Stimulated activated effector memory CD8-positive, alpha-beta T cell treated with anti-CD3 and anti-CD28 coated beads, Interleukin-12 subunit alpha, Interleukin-12 subunit beta, amount 100 ng/mL, for 72 hours (primary cell): ENCODE measurements around the gene CCR4.
"Not testable (repeated sequence)": the region's sequence is repeated elsewhere in the genome, so short reads cannot be mapped to it uniquely, and the experiment has no call there.

Experiments used
- ATAC-seq: fragments of 150-1000 bp; cut with Tn5 transposase; 2 replicates; pipeline ENCODE4 v1.10.0; 2021
- DNase-seq, 2 donors: peaks; one replicate each; pipeline ENCODE4 v3.0.0; 2021 to 2022; ENCODE audit warnings: low spot score in 2 of 2
- H3K27ac Mint-ChIP-seq: one replicate; pipeline ENCODE4 v1.8.0; 2022; ENCODE audit warnings: mild to moderate bottlenecking, mixed read lengths
- H3K36me3 Mint-ChIP-seq: one replicate; pipeline ENCODE4 v1.8.0; 2022; ENCODE audit warnings: mild to moderate bottlenecking, mixed read lengths
- H3K4me1 Mint-ChIP-seq: one replicate; pipeline ENCODE4 v1.8.0; 2022; ENCODE audit warnings: mixed read lengths
- H3K4me3 Mint-ChIP-seq: one replicate; pipeline ENCODE4 v1.8.0; 2022; ENCODE audit warnings: mild to moderate bottlenecking, mixed read lengths
- H3K9me3 Mint-ChIP-seq: one replicate; pipeline ENCODE4 v1.8.0; 2022; ENCODE audit warnings: mixed read lengths

The CCR4 gene

GRCh38 chr3:32965617-32966213 is 14.3 kb downstream of the CCR4 start:
- not testable (repeated sequence) for DNase-seq, ATAC-seq, H3K27ac Mint-ChIP-seq, H3K4me3 Mint-ChIP-seq, H3K9me3 Mint-ChIP-seq
- H3K36me3 Mint-ChIP-seq = peaks cover 36% of the 10 kb centered on the region
- H3K4me1 Mint-ChIP-seq = peaks cover 10% of the 10 kb centered on the region

DNA sequence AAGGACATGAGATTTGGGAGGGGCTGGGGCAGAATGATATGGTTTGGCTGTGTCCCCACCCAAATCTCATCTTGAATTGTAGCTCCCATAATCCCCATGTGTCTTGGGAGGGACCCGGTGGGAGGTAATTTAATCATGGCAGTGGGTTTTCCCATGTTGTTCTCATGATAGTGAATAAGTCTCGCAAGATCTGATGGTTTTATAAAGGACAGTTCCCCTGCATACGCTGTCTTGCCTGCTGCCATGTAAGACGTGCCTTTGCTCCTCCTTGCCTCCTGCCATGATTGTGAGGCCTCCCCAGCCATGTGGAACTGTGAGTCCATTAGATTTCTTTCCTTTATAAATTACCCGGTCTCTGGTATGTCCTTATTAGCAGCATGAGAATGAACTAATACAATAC is 15.2 kb downstream of the CCR4 start:
- H3K4me1 Mint-ChIP-seq, ATAC-seq, DNase-seq, H3K27ac Mint-ChIP-seq, H3K4me3 Mint-ChIP-seq, H3K9me3 Mint-ChIP-seq: not testable (repeated sequence)
- H3K36me3 Mint-ChIP-seq = peaks cover 29% of the 10 kb centered on the region

GRCh38 chr3:32968166-32968919 is 16.9 kb downstream of the CCR4 start:
- Mint-ChIP-seq H3K27ac (no peak overlapping the region), H3K9me3 (peaks cover 6% of the 10 kb centered on the region), H3K36me3 (peaks cover 31% of the 10 kb centered on the region), H3K4me1 (peaks cover 11% of the 10 kb centered on the region), H3K4me3 (no peak overlapping the region)
- ATAC-seq (no peak), DNase-seq (no peak)

- H3K4me1 Mint-ChIP-seq = peaks cover 17% of the 10 kb centered on the region
- no peak overlapping the region for H3K27ac Mint-ChIP-seq
- H3K4me3 Mint-ChIP-seq = no peak overlapping the region
- peaks cover 37% of the 10 kb centered on the region for H3K36me3 Mint-ChIP-seq
- ATAC-seq (no peak), DNase-seq (no peak)
- H3K9me3 Mint-ChIP-seq = peaks cover 6% of the 10 kb centered on the region
Measured at GRCh38 chr3:32968920-32969389, 17.5 kb downstream of the CCR4 start.

- DNase-seq (no peak), ATAC-seq (no peak)
- H3K9me3 Mint-ChIP-seq = peaks cover 6% of the 10 kb centered on the region
- no peak overlapping the region for H3K27ac Mint-ChIP-seq
- H3K4me3 Mint-ChIP-seq = no peak overlapping the region
- peaks cover 38% of the 10 kb centered on the region for H3K36me3 Mint-ChIP-seq
- H3K4me1 Mint-ChIP-seq = peaks cover 24% of the 10 kb centered on the region
Measured at GRCh38 chr3:32969656-32970055, 18.2 kb downstream of the CCR4 start.

- H3K9me3 Mint-ChIP-seq, ATAC-seq, H3K4me3 Mint-ChIP-seq, H3K27ac Mint-ChIP-seq, DNase-seq: not testable (repeated sequence)
- Mint-ChIP-seq H3K4me1 (peaks cover 39% of the 10 kb centered on the region), H3K36me3 (peaks cover 34% of the 10 kb centered on the region)
Measured at GRCh38 chr3:32971291-32971690, 19.8 kb downstream of the CCR4 start.

- Mint-ChIP-seq H3K9me3 (no peaks in the 10 kb centered on the region), H3K4me3 (no peak overlapping the region), H3K27ac (no peak overlapping the region), H3K36me3 (peaks cover 29% of the 10 kb centered on the region), H3K4me1 (peaks cover 47% of the 10 kb centered on the region)
- ATAC-seq (no peak), DNase-seq (no peak)
Measured at GRCh38 chr3:32972482-32973146, 21.2 kb downstream of the CCR4 start.

- Mint-ChIP-seq H3K4me3 (peak overlapping the region; percentile 18), H3K27ac (no peak overlapping the region), H3K4me1 (peaks cover 47% of the 10 kb centered on the region), H3K36me3 (peaks cover 25% of the 10 kb centered on the region), H3K9me3 (no peaks in the 10 kb centered on the region)
- DNase-seq (peak in 1 of 2 donors; percentile 25), ATAC-seq (peak; percentile 100)
Measured at GRCh38 chr3:32973982-32974381, 22.5 kb downstream of the CCR4 start.

GRCh38 chr3:32975891-32976595 is 24.6 kb downstream of the CCR4 start:
- ATAC-seq = no peak
- Mint-ChIP-seq H3K36me3 (peaks cover 19% of the 10 kb centered on the region), H3K27ac (no peak overlapping the region), H3K9me3 (no peaks in the 10 kb centered on the region), H3K4me1 (peaks cover 47% of the 10 kb centered on the region), H3K4me3 (no peak overlapping the region)
- DNase-seq = no peak

- H3K4me1 Mint-ChIP-seq = peaks cover 41% of the 10 kb centered on the region
- no peak for ATAC-seq
- H3K4me3 Mint-ChIP-seq = no peak overlapping the region
- H3K9me3 Mint-ChIP-seq = no peaks in the 10 kb centered on the region
- H3K27ac Mint-ChIP-seq = peak overlapping the region; percentile 1
- no peak for DNase-seq
- H3K36me3 Mint-ChIP-seq = peaks cover 17% of the 10 kb centered on the region
Measured at GRCh38 chr3:32977861-32978260, 26.4 kb downstream of the CCR4 start.

- Mint-ChIP-seq H3K27ac (peak overlapping the region; percentile 1), H3K4me3 (no peak overlapping the region)
Measured at GRCh38 chr3:32978331-32978730, 26.9 kb downstream of the CCR4 start.

GRCh38 chr3:32983124-32983523 is 31.7 kb downstream of the CCR4 start:
- H3K36me3 Mint-ChIP-seq = peaks cover 12% of the 10 kb centered on the region
- peaks cover 10% of the 10 kb centered on the region for H3K4me1 Mint-ChIP-seq
- DNase-seq = no peak
- no peaks in the 10 kb centered on the region for H3K9me3 Mint-ChIP-seq
- no peak for ATAC-seq
- no peak overlapping the region for H3K27ac Mint-ChIP-seq
- no peak overlapping the region for H3K4me3 Mint-ChIP-seq

More at GRCh38 chr3:32978331-32978730, 26.9 kb downstream of the CCR4 start:
- peaks cover 36% of the 10 kb centered on the region for H3K4me1 Mint-ChIP-seq
- no peaks in the 10 kb centered on the region for H3K9me3 Mint-ChIP-seq
- ATAC-seq (no peak), DNase-seq (no peak)
- peaks cover 14% of the 10 kb centered on the region for H3K36me3 Mint-ChIP-seq

DNA sequence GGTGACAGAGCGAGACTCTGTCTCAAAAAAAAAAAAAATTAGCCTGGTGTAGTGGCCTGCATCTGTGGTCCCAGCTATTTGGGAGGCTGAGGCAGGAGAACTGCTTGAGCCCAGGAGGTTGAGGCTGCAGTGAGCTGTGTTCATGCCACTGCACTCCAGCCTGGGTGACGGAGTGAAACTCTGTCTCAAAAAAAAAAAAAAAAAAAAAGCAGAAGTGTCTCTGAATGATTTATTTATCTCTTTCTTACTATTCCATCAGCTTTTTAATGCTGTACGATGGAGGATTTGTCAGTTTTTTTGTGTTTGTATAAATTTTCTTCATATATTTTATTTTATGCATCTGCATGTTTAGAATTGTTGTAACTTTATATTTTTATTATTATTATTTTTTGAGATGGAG is 33.5 kb downstream of the CCR4 start:
- not testable (repeated sequence) for H3K9me3 Mint-ChIP-seq, H3K27ac Mint-ChIP-seq, DNase-seq, H3K4me3 Mint-ChIP-seq, ATAC-seq
- peaks cover 28% of the 10 kb centered on the region for H3K36me3 Mint-ChIP-seq
- peaks cover 19% of the 10 kb centered on the region for H3K4me1 Mint-ChIP-seq

DNA sequence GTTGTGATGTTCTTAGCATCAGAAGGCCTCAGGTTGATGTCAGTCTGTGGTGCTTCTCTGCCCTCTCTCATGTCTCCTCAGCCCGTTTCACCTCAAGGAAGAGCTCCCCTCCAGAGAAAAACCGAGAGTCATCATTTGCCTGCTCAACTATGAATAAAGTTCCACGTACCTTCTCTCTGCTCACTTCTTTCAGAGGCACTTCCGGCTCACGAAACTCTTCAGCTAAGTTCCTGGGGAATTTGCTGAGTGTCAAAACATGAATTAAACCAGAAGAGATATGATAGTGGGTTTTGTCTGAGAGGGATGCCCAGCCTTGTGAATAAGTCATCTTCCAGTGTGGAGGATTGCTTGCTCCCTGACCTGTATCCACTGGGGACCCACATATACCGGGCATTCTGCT is 37.7 kb downstream of the CCR4 start:
- peak overlapping the region; percentile 65 for H3K4me3 Mint-ChIP-seq
- H3K4me1 Mint-ChIP-seq = peaks cover 46% of the 10 kb centered on the region
- ATAC-seq = no peak
- no peak for DNase-seq
- peaks cover 53% of the 10 kb centered on the region for H3K36me3 Mint-ChIP-seq
- peak overlapping the region; percentile 8 for H3K27ac Mint-ChIP-seq
- H3K9me3 Mint-ChIP-seq = no peaks in the 10 kb centered on the region

GRCh38 chr3:32990116-32990515 is 38.7 kb downstream of the CCR4 start:
- H3K4me3 Mint-ChIP-seq = peak overlapping the region; percentile 65
- H3K9me3 Mint-ChIP-seq = no peaks in the 10 kb centered on the region
- H3K27ac Mint-ChIP-seq = peak overlapping the region; percentile 63
- no peak for DNase-seq
- no peak for ATAC-seq
- H3K4me1 Mint-ChIP-seq = peaks cover 51% of the 10 kb centered on the region
- peaks cover 53% of the 10 kb centered on the region for H3K36me3 Mint-ChIP-seq
